Mucosa of rectum (tissue), 2 donors: Measurements from ENCODE around the gene MGLL.

Source experiments
- H3K27ac ChIP-seq, 2 donors: one replicate each; pipeline ENCODE4 v1.7.0; 2013; ENCODE audit warnings: inconsistent platforms in 2 of 2, low read depth in 2 of 2, low read length in 2 of 2
- H3K27me3 ChIP-seq, 2 donors: one replicate each; pipeline ENCODE4 v1.7.0; 2013; ENCODE audit warnings: low read length in 2 of 2; ENCODE audit not compliant: control insufficient read depth in 2 of 2, insufficient read depth in 2 of 2
- H3K36me3 ChIP-seq, 2 donors: one replicate each; pipeline ENCODE4 v1.7.0; 2013; ENCODE audit warnings: low read length in 2 of 2; ENCODE audit not compliant: control insufficient read depth in 2 of 2, insufficient read depth in 2 of 2
- H3K4me1 ChIP-seq, 2 donors: one replicate each; pipeline ENCODE4 v1.7.0; 2013; ENCODE audit warnings: low read length in 2 of 2, mild to moderate bottlenecking in 1 of 2; ENCODE audit not compliant: control insufficient read depth in 2 of 2, insufficient read depth in 2 of 2
- H3K4me3 ChIP-seq, 2 donors: one replicate each; pipeline ENCODE4 v1.7.0; 2013; ENCODE audit warnings: low read length in 2 of 2
- H3K9ac ChIP-seq, 2 donors: one replicate each; pipeline ENCODE4 v1.7.0; 2013; ENCODE audit warnings: low read length in 2 of 2, low read depth in 1 of 2, mild to moderate bottlenecking in 1 of 2
- H3K9me3 ChIP-seq, 2 donors: one replicate each; pipeline ENCODE4 v1.7.0; 2013; ENCODE audit warnings: low read length in 2 of 2; ENCODE audit not compliant: control insufficient read depth in 2 of 2
- donor health status: healthy.
- donor health status: Normal muscosa, but diverticular disease.

MGLL gene

GRCh38 chr3:127769284-127770081 lies 52.8 kb downstream of the MGLL start:
- Histone ChIP-seq H3K4me1 (peaks cover 6 to 7% of the 10 kb centered on the region in 2 donors), H3K27ac (no peak overlapping the region), H3K36me3 (peaks cover 8 to 12% of the 10 kb centered on the region in 2 donors), H3K4me3 (no peak overlapping the region), H3K9me3 (no peaks in the 10 kb centered on the region), H3K27me3 (no peaks in the 10 kb centered on the region), H3K9ac (no peak overlapping the region)

DNA sequence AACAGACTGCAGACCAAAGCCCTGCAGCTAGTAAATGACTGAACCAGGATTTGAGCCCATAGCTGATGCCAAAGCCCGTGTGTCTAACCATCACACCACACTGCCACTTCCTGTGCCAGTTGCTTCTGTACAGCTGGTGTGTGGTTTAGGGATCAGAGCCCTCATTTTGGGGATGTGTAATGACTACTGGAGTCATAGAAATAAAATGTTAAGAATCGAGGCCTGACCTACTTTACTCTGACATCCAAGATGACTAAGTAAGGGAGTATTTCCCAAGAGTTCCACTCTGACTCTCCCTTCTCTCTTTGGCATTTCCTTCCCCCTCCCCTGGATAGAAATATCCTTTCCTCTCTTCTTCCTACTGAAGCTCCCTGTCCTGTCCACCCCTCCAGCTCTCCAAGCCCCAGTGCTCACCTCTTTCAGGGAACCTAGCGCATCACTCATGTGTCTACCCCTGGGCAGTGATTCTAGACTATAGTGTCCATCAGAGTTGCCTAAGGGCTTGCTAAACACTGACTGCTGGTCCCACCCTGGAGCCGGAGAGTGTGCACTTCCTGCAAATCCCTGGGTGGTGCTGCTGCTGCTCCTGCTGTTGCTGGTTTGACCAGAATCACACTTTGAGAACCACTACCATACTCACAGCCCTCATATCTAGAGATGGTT lies 53.8 kb downstream of the MGLL start:
- H3K4me1 ChIP-seq = peaks cover 6 to 7% of the 10 kb centered on the region in 2 donors
- H3K4me3 ChIP-seq = no peak overlapping the region
- peak overlapping the region in 1 of 2 donors; percentile 53 for H3K27ac ChIP-seq
- H3K9me3 ChIP-seq = no peaks in the 10 kb centered on the region
- peaks cover 7 to 12% of the 10 kb centered on the region in 2 donors for H3K36me3 ChIP-seq
- H3K9ac ChIP-seq = no peak overlapping the region
- no peaks in the 10 kb centered on the region for H3K27me3 ChIP-seq

- Histone ChIP-seq H3K27me3 (no peaks in the 10 kb centered on the region), H3K4me1 (peaks cover 12 to 16% of the 10 kb centered on the region in 2 donors), H3K9ac (no peak overlapping the region), H3K4me3 (no peak overlapping the region), H3K27ac (no peak overlapping the region), H3K9me3 (no peaks in the 10 kb centered on the region), H3K36me3 (peaks cover 5 to 7% of the 10 kb centered on the region in 2 donors)
Observed at GRCh38 chr3:127767126-127767525, 55.2 kb downstream of the MGLL start.

GRCh38 chr3:127765735-127766134 lies 56.6 kb downstream of the MGLL start:
- H3K36me3 ChIP-seq = peaks cover 3 to 8% of the 10 kb centered on the region in 2 donors
- no peak overlapping the region for H3K27ac ChIP-seq
- no peaks in the 10 kb centered on the region for H3K27me3 ChIP-seq
- no peak overlapping the region for H3K9ac ChIP-seq
- H3K4me3 ChIP-seq = no peak overlapping the region
- H3K9me3 ChIP-seq = no peaks in the 10 kb centered on the region
- peaks cover 16 to 19% of the 10 kb centered on the region in 2 donors for H3K4me1 ChIP-seq

- H3K36me3 ChIP-seq = peaks cover 5 to 6% of the 10 kb centered on the region in 2 donors
- no peak overlapping the region for H3K9ac ChIP-seq
- peaks cover 16 to 19% of the 10 kb centered on the region in 2 donors for H3K4me1 ChIP-seq
Observed at GRCh38 chr3:127764841-127765362, 57.4 kb downstream of the MGLL start.

GRCh38 chr3:127764301-127764700 lies 58.0 kb downstream of the MGLL start:
- peaks cover 16 to 19% of the 10 kb centered on the region in 2 donors for H3K4me1 ChIP-seq
- H3K36me3 ChIP-seq = peaks cover 5 to 6% of the 10 kb centered on the region in 2 donors
- H3K27ac ChIP-seq = no peak overlapping the region
- H3K9ac ChIP-seq = no peak overlapping the region
- H3K27me3 ChIP-seq = no peaks in the 10 kb centered on the region
- H3K4me3 ChIP-seq = no peak overlapping the region
- H3K9me3 ChIP-seq = no peaks in the 10 kb centered on the region

More at GRCh38 chr3:127764841-127765362, 57.4 kb downstream of the MGLL start:
- no peak overlapping the region for H3K27ac ChIP-seq
- no peaks in the 10 kb centered on the region for H3K27me3 ChIP-seq
- no peaks in the 10 kb centered on the region for H3K9me3 ChIP-seq
- no peak overlapping the region for H3K4me3 ChIP-seq

DNA sequence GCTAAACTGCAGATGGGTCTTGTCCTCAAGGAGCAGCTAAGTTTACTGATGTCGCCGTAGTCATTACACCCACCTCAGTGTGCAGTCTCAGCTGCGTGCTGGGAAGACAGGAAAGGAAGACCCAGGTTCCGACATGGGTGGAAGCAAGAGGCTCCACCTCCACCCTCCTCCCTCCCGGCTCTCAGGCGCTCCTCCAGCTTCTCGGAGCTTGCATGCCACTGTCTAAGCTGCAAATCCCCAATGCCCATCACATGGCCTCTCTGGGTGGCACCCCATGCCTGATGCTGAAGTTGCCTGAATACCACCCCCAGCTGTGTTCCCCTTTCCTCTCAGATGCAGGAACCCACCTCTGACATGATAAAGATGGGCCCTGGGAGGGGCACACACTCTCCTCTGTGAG lies 58.5 kb downstream of the MGLL start:
- no peak overlapping the region for H3K27ac ChIP-seq
- H3K9ac ChIP-seq = no peak overlapping the region
- peaks cover 5 to 6% of the 10 kb centered on the region in 2 donors for H3K36me3 ChIP-seq
- no peaks in the 10 kb centered on the region for H3K27me3 ChIP-seq
- H3K4me3 ChIP-seq = no peak overlapping the region
- no peaks in the 10 kb centered on the region for H3K9me3 ChIP-seq
- H3K4me1 ChIP-seq = peaks cover 18 to 19% of the 10 kb centered on the region in 2 donors

GRCh38 chr3:127763337-127763736 lies 59.0 kb downstream of the MGLL start:
- H3K27me3 ChIP-seq = no peaks in the 10 kb centered on the region
- H3K9me3 ChIP-seq = no peaks in the 10 kb centered on the region
- H3K36me3 ChIP-seq = peaks cover 5 to 6% of the 10 kb centered on the region in 2 donors
- no peak overlapping the region for H3K9ac ChIP-seq
- no peak overlapping the region for H3K4me3 ChIP-seq
- H3K27ac ChIP-seq = no peak overlapping the region
- H3K4me1 ChIP-seq = peaks cover 18 to 19% of the 10 kb centered on the region in 2 donors

GRCh38 chr3:127762787-127763105 lies 59.6 kb downstream of the MGLL start:
- peak overlapping the region in 1 of 2 donors; percentile 64 for H3K27ac ChIP-seq
- no peak overlapping the region for H3K9ac ChIP-seq

More at GRCh38 chr3:127762787-127763105, 59.6 kb downstream of the MGLL start:
- Histone ChIP-seq H3K9me3 (no peaks in the 10 kb centered on the region), H3K4me3 (no peak overlapping the region), H3K27me3 (no peaks in the 10 kb centered on the region), H3K36me3 (peaks cover 5 to 6% of the 10 kb centered on the region in 2 donors), H3K4me1 (peaks cover 19 to 23% of the 10 kb centered on the region in 2 donors)
